Ascending aorta (tissue), 2 donors: ENCODE data around the gene ELF2. TPM values are rescaled to one million over a fixed set of nuclear protein-coding genes. Genes with fewer than 3 reads are reported as not detected.
"Not testable (repeated sequence)": the region's sequence is repeated elsewhere in the genome, so short reads cannot be mapped to it uniquely, and the experiment has no call there.

ENCODE experiments used
- DNase-seq, 2 donors: peaks; one replicate each; pipeline ENCODE4 v3.0.0-alpha.2; 2019; ENCODE audit warnings: low spot score in 2 of 2
- H3K27ac ChIP-seq, 2 donors: fragments of 200-600 bp; sonication (generic); one replicate each; pipeline ENCODE4 v1.5.1; 2016 to 2017; ENCODE audit warnings: mild to moderate bottlenecking in 1 of 2
- H3K27me3 ChIP-seq: fragments of 200-600 bp; sonication (generic); one replicate; pipeline ENCODE4 v1.5.1; 2017
- H3K36me3 ChIP-seq, 2 donors: fragments of 200-600 bp; sonication (generic); one replicate each; pipeline ENCODE4 v1.5.1; 2016
- H3K4me1 ChIP-seq, 2 donors: fragments of 200-600 bp; sonication (generic); one replicate each; pipeline ENCODE4 v1.5.1; 2016 to 2017; ENCODE audit warnings: mild to moderate bottlenecking in 1 of 2
- H3K4me3 ChIP-seq, 2 donors: fragments of 200-600 bp; sonication (generic); one replicate each; pipeline ENCODE4 v1.5.1; 2016 to 2017; ENCODE audit warnings: mild to moderate bottlenecking in 1 of 2
- H3K9me3 ChIP-seq, 2 donors: fragments of 200-600 bp; sonication (generic); one replicate each; pipeline ENCODE4 v1.5.1; 2016
- intact Hi-C: fragments of 100-400 bp; cut with DNase I; formaldehyde crosslinking; loops from one replicate; pipeline ENCODE4 v1.15.1; 2023
- total RNA-seq: library from RNA; depleted of rRNA; stranded (reverse); fragments of >200 nt; gene quantifications from one replicate; pipeline ENCODE4 v1.1.0, GENCODE V29; 2016
- TF ChIP-seq, protein P1 (sequence below), 3 experiments: fragments of 200-600 bp in 2 of 3; fragments of 450-650 bp in 1 of 3; sonication (generic) in 2 of 3; IDR thresholded peaks; one replicate each; pipeline ENCODE4 v1.5.1; 2016 to 2019; ENCODE audit warnings: antibody characterized with exemption in 3 of 3, mild to moderate bottlenecking in 1 of 3, moderate library complexity in 1 of 3

ELF2 gene
- total RNA-seq, 1 donor from 2014 or later: 20.3 TPM

GRCh38 chr4:139170932-139171331 lies 6.1 kb downstream of the ELF2 start:
- peaks cover 3 to 44% of the 10 kb centered on the region in 2 donors for H3K4me1 ChIP-seq
- no peaks in the 10 kb centered on the region for H3K36me3 ChIP-seq
- no peak overlapping the region for H3K4me3 ChIP-seq
- no peaks in the 10 kb centered on the region for H3K27me3 ChIP-seq
- no peak for DNase-seq
- TF ChIP-seq, protein P1, sequence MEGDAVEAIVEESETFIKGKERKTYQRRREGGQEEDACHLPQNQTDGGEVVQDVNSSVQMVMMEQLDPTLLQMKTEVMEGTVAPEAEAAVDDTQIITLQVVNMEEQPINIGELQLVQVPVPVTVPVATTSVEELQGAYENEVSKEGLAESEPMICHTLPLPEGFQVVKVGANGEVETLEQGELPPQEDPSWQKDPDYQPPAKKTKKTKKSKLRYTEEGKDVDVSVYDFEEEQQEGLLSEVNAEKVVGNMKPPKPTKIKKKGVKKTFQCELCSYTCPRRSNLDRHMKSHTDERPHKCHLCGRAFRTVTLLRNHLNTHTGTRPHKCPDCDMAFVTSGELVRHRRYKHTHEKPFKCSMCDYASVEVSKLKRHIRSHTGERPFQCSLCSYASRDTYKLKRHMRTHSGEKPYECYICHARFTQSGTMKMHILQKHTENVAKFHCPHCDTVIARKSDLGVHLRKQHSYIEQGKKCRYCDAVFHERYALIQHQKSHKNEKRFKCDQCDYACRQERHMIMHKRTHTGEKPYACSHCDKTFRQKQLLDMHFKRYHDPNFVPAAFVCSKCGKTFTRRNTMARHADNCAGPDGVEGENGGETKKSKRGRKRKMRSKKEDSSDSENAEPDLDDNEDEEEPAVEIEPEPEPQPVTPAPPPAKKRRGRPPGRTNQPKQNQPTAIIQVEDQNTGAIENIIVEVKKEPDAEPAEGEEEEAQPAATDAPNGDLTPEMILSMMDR (IDR thresholded peaks at IDR 0.05): no peak
- no peaks in the 10 kb centered on the region for H3K9me3 ChIP-seq
- intact Hi-C loops: loop anchor here (10.0 kb wide), 1 partner anchor 1354 kb away; the partner anchor contains the start of gene ELMOD2
- no peak overlapping the region for H3K27ac ChIP-seq

- H3K36me3 ChIP-seq: no peaks in the 10 kb centered on the region
- peaks cover 3 to 46% of the 10 kb centered on the region in 2 donors for H3K4me1 ChIP-seq
- no peaks in the 10 kb centered on the region for H3K27me3 ChIP-seq
- peak overlapping the region in 1 of 2 donors; percentile 15 for H3K27ac ChIP-seq
- intact Hi-C loops: no loop called here
- no peaks in the 10 kb centered on the region for H3K9me3 ChIP-seq
- no peak for DNase-seq
- TF ChIP-seq, protein P1 (IDR thresholded peaks at IDR 0.05): peak; percentile 8 to 32 (median 22)
- H3K4me3 ChIP-seq: no peak overlapping the region
Observed at GRCh38 chr4:139167774-139168444, 9.1 kb downstream of the ELF2 start.

- Histone ChIP-seq H3K4me1 (peaks cover 0 to 30% of the 10 kb centered on the region in 2 donors), H3K36me3 (no peaks in the 10 kb centered on the region), H3K9me3 (no peaks in the 10 kb centered on the region), H3K27me3 (no peaks in the 10 kb centered on the region), H3K27ac (no peak overlapping the region), H3K4me3 (no peak overlapping the region)
- intact Hi-C loops: no loop called here
- no peak for DNase-seq
- TF ChIP-seq, protein P1 (IDR thresholded peaks at IDR 0.05): no peak
Observed at GRCh38 chr4:139164731-139165130, 12.3 kb downstream of the ELF2 start.

- intact Hi-C loops: no loop called here
- H3K27me3 ChIP-seq: no peaks in the 10 kb centered on the region
- peaks cover 0 to 30% of the 10 kb centered on the region in 2 donors for H3K4me1 ChIP-seq
- no peaks in the 10 kb centered on the region for H3K36me3 ChIP-seq
- TF ChIP-seq, protein P1 (IDR thresholded peaks at IDR 0.05): no peak
- no peak overlapping the region for H3K4me3 ChIP-seq
- H3K27ac ChIP-seq: no peak overlapping the region
- H3K9me3 ChIP-seq: no peaks in the 10 kb centered on the region
- no peak for DNase-seq
Observed at GRCh38 chr4:139163806-139164206, 13.2 kb downstream of the ELF2 start.

GRCh38 chr4:139157977-139158376 lies 19.0 kb downstream of the ELF2 start:
- not testable (repeated sequence) for H3K4me1 ChIP-seq

GRCh38 chr4:139154952-139155557 lies 22.0 kb downstream of the ELF2 start:
- H3K27ac ChIP-seq: no peak overlapping the region
- H3K4me3 ChIP-seq: no peak overlapping the region
- no peaks in the 10 kb centered on the region for H3K36me3 ChIP-seq
- H3K4me1 ChIP-seq: peaks cover 0 to 7% of the 10 kb centered on the region in 2 donors
- H3K27me3 ChIP-seq: no peaks in the 10 kb centered on the region
- TF ChIP-seq, protein P1 (IDR thresholded peaks at IDR 0.05): no peak
- DNase-seq: no peak
- intact Hi-C loops: no loop called here
- H3K9me3 ChIP-seq: no peaks in the 10 kb centered on the region

More at GRCh38 chr4:139157977-139158376, 19.0 kb downstream of the ELF2 start:
- intact Hi-C loops, H3K4me3 ChIP-seq, H3K27me3 ChIP-seq, H3K36me3 ChIP-seq, H3K27ac ChIP-seq, H3K9me3 ChIP-seq, DNase-seq: not testable (repeated sequence)
